Neuron (in vitro differentiated cells): ENCODE data around the gene ACAD11.

ENCODE experiments used
- H2AFZ ChIP-seq: one replicate; pipeline ENCODE4 v1.6.1; 2013; ENCODE audit warnings: low read depth, mild to moderate bottlenecking, inconsistent platforms, low read length, moderate library complexity
- H3K27me3 ChIP-seq: one replicate; pipeline ENCODE4 v1.6.1; 2013; ENCODE audit warnings: low read length; ENCODE audit not compliant: insufficient read depth
- H3K36me3 ChIP-seq: one replicate; pipeline ENCODE4 v1.6.1; 2013; ENCODE audit warnings: low read length; ENCODE audit not compliant: insufficient read depth
- H3K4me1 ChIP-seq: one replicate; pipeline ENCODE4 v1.6.1; 2013; ENCODE audit warnings: low read length; ENCODE audit not compliant: insufficient read depth
- H3K4me3 ChIP-seq: 2 replicates; pipeline ENCODE4 v1.5.1; 2013; ENCODE audit warnings: mild to moderate bottlenecking, low read length, moderate library complexity
- H3K9me3 ChIP-seq: one replicate; pipeline ENCODE4 v1.6.1; 2013; ENCODE audit warnings: low read length

The ACAD11 gene

DNA sequence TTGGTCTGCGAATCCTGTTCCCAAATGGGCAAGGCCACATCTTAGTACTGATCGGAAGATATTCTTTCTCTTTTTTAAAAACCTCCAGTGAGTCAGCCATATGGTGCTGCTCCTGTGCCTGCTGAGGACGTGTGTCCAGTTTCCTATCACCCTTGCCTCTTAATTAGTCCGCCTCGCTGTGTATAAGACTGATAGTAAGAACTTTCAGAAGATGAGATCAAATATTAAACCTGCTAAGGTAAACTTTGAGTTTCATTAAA, 1.1 kb upstream of the ACAD11 start:
- Histone ChIP-seq H3K27me3 (no peaks in the 10 kb centered on the region), H3K9me3 (no peaks in the 10 kb centered on the region), H3K36me3 (peaks cover 5% of the 10 kb centered on the region), H2AFZ (peak overlapping the region; percentile 44), H3K4me1 (peaks cover 17% of the 10 kb centered on the region), H3K4me3 (peak overlapping the region; percentile 68)

DNA sequence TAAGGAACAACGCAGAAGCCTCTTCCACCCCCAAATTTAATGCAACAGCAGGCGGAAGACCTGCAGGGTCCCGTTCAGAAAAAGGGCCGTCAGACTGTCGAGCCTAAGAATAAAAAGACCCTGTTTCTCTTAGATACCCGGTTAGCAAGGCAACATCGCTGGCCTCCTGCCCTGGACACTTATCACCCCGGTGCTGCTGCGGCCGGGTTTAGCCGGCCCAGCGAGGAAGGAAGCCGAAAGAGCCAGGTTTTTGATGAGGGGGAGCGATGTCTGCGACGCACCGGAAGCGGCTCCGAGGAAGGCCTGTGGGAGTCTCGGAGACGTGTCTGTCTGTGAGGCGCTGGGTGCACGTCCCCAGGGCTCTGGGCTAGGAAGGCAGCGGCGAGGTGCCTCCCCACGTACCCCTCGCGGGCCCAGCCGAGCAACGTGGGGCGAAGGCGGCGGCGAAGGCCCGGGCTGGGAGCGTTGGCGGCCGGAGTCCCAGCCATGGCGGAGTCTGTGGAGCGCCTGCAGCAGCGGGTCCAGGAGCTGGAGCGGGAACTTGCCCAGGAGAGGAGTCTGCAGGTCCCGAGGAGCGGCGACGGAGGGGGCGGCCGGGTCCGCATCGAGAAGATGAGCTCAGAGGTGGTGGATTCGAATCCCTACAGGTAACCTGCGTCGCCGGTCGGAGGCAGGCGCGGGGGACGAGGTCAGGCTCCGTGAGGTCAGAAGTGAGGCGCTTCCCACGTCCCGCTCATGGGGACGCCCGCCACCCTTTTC, 622 bp upstream of the ACAD11 start, which contains the start of gene UBA5:
TSS of gene UBA5 (plus strand) at position 278 of the 759 bp plus-strand sequence. CDS start at position 487, 209 bp downstream.
- Histone ChIP-seq H3K9me3 (no peaks in the 10 kb centered on the region), H3K27me3 (no peaks in the 10 kb centered on the region), H3K36me3 (peaks cover 4% of the 10 kb centered on the region), H3K4me3 (peak within 1 kb of the TSS; percentile 68), H3K4me1 (peaks cover 17% of the 10 kb centered on the region), H2AFZ (peak within 1 kb of the TSS; percentile 44)

DNA sequence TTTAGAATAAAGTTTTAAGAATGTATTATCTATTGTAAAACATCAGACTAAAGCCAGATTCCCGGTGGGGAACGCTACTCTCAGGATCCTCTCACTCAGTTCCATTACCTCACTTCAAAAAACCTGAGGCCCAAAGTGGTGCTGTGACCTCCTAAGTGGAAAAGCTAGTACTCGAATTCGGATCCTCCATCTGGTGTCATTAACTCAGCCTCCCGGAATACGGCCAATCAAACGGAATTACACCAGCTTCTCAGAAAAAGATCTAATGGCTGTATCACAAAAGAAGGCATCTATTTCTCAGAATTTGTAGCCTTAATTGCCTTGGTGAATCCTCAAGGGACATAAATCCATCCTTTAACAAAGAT, 627 bp downstream of the ACAD11 start:
- H3K4me3 ChIP-seq, result peak overlapping the region; percentile 68
- H3K4me1 ChIP-seq, result peaks cover 17% of the 10 kb centered on the region
- H2AFZ ChIP-seq, result peak overlapping the region; percentile 44
- no peaks in the 10 kb centered on the region for H3K36me3 ChIP-seq
- no peaks in the 10 kb centered on the region for H3K9me3 ChIP-seq
- H3K27me3 ChIP-seq, result no peaks in the 10 kb centered on the region

DNA sequence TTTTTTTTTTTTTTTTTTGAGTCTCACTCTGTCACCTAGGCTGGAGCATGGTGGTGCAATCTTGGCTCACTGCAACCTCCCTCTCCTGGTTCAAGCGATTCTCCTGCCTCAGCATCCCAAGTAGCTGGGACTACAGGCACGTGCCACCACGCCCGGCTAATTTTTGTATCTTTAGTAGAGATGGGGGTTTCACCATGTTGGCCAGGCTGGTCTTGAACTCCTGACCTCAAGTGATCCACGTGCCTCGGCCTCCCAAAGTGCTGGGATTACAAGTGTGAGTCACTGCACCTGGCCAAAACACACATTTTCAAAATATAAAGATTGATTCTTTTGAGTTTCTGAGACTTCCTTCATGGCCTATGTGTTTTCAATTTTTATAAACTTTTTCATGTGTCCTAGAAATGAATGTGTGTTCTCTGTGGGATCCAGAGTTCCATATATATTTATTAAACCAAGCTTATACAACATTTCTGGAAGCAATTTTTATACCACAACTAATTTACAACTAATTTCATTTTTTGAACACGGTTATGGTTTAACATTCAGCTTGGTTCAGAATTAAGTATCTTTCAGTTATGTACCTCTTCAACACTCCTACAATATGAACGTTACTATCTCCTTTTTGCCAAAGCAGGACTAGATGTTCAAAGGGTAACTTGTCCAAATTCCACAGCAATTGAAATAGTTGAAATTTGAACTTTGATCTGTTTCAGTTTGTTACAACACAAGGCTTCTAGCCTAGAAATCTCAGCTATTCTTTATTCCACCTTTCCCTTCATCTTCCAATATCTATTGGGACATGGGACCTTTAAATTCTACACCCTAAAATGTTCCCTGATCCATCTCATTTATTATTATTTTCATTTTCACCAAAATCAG, 1.5 kb downstream of the ACAD11 start:
- peak overlapping the region; percentile 68 for H3K4me3 ChIP-seq

DNA sequence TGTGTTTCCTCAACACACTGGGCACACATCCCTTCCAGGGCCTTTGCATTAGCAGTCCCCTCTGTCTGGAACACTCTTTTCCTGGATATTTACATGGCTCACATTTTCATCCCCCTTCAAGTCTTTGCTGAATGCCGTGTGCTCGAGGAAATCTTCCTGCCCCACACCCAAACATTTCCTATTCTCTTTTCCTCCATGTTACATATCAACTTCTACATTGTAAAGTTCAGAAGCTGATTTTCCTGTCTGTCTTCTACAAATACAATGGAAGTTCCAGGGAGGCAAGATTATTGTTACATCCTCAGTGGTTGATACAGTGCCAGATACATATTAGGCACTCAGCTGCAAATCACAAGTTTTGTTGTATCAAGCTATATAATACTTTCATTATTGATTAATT, 4.1 kb downstream of the ACAD11 start:
- no peaks in the 10 kb centered on the region for H3K36me3 ChIP-seq
- H3K9me3 ChIP-seq, result no peaks in the 10 kb centered on the region
- no peak overlapping the region for H2AFZ ChIP-seq
- H3K4me3 ChIP-seq, result no peak overlapping the region
- H3K4me1 ChIP-seq, result peaks cover 8% of the 10 kb centered on the region
- no peaks in the 10 kb centered on the region for H3K27me3 ChIP-seq

More for the DNA sequence above, 1.5 kb downstream of the ACAD11 start:
- Histone ChIP-seq H3K36me3 (no peaks in the 10 kb centered on the region), H3K4me1 (peaks cover 17% of the 10 kb centered on the region), H3K9me3 (no peaks in the 10 kb centered on the region), H3K27me3 (no peaks in the 10 kb centered on the region), H2AFZ (no peak overlapping the region)

DNA sequence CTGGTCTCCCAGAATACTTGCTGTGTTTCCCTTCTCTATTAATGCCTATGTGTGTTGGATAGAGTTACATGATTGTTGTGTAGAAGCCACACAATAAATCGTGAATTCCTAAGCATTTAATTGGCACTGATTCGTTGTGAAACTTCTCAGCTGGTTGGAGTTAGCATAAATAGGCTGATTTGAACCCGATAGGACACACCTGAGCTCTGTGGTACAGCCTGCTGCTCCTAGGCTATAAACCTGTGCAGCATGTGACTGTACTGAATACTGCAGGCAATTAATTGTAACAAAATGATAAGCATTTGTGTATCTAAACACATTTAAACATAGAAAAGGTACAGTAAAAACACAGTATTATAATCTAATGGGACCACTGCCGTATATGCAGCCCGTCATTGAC, 4.9 kb downstream of the ACAD11 start:
- Histone ChIP-seq H3K4me3 (no peak overlapping the region), H3K4me1 (peaks cover 8% of the 10 kb centered on the region), H3K9me3 (no peaks in the 10 kb centered on the region), H3K36me3 (no peaks in the 10 kb centered on the region), H3K27me3 (no peaks in the 10 kb centered on the region), H2AFZ (no peak overlapping the region)

DNA sequence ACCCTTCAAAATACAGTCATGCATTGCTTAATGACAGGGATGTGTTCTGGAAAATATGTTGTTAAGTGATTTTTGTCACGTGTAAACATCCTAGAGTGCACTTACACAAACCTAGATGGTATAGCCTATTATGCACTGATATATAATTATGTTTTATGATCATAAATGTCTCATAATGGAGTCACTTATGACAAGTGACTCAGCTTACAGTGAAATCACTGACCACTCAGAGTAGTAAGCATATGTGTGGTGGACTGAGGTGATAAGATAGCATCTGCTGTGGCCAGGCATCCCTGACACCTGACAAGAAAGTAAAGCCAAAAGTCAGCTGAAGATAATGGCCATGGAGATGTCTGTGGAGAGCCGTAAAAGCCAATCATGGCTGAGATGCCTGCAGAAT, 5.4 kb downstream of the ACAD11 start:
- Histone ChIP-seq H3K4me1 (peaks cover 8% of the 10 kb centered on the region), H3K9me3 (no peaks in the 10 kb centered on the region), H2AFZ (no peak overlapping the region), H3K4me3 (no peak overlapping the region), H3K27me3 (no peaks in the 10 kb centered on the region), H3K36me3 (no peaks in the 10 kb centered on the region)

DNA sequence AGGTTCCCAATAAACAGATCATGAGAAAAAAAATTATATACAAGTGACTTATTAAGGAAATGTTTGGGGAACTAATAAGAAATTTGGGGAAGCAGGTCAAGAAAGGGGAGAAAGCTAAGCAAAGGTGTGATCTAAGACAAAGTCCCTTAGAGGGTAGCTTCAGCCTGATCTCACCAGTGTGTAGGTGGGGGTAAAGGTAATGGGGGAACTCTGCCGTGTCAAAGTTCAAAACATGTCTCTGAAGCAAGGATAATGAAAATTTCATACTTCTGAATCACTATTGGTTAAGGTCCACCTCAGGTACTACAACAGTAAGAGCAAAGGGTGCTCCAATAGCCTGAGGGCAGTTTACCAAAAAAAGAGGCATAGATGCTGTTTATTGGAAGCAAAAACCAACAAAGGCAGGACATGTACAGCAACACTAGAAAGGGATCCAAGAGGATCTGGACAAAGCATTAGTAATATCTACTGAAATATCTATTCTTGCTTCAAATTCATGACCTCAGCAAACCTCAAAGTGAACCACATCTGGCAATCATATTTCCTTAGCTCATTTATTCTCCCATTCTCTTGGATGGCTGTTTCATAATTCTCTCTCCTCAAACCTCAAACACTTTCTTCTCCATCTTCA, 6.9 kb downstream of the ACAD11 start:
- Histone ChIP-seq H3K27me3 (no peaks in the 10 kb centered on the region), H3K36me3 (no peaks in the 10 kb centered on the region), H3K4me1 (no peaks in the 10 kb centered on the region), H3K9me3 (no peaks in the 10 kb centered on the region), H3K4me3 (no peak overlapping the region), H2AFZ (no peak overlapping the region)

DNA sequence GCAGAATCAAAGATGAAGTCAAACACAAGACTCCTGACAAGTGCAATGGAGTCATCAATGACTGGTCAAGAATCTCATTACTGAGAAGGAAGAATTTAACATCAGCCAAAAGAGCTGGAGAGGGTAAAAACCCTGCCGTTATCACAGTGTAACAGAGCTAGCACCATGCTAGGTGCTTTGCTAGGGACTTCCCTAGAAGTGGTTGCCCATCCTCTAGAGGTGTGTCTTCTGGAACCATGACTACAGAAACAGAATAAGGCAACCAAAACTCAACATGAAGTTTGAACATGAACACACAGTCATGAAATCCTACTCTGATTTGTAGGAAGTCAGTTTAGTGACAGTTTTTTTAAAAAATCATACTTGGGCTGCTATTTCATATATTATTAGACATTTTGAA, 9.5 kb downstream of the ACAD11 start:
- no peak overlapping the region for H3K4me3 ChIP-seq
- H3K9me3 ChIP-seq, result no peaks in the 10 kb centered on the region

DNA sequence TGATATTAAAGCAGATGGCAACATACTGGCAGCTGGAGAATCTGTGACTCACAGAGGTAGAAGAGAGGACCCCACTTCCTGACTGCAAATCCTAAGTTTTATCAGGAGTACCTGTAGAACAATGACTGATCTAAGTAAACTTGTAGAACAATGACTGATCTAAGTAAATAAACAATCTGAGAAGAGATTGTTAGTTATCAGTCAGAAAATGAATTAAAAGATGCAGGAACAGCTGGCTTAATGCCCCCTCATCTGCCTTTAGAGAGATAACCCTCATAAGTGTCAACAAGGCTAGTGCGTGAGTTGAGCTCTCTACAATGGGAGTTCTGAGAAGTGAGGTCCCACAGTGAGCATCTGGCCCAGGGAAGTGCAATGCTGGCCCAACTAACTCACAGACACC, 14.6 kb downstream of the ACAD11 start:
- Histone ChIP-seq H3K9me3 (no peaks in the 10 kb centered on the region), H3K4me3 (no peak overlapping the region), H3K4me1 (no peaks in the 10 kb centered on the region), H3K36me3 (peaks cover 4% of the 10 kb centered on the region), H3K27me3 (no peaks in the 10 kb centered on the region), H2AFZ (no peak overlapping the region)

More for the DNA sequence above, 9.5 kb downstream of the ACAD11 start:
- Histone ChIP-seq H2AFZ (no peak overlapping the region), H3K36me3 (no peaks in the 10 kb centered on the region), H3K27me3 (no peaks in the 10 kb centered on the region), H3K4me1 (no peaks in the 10 kb centered on the region)

DNA sequence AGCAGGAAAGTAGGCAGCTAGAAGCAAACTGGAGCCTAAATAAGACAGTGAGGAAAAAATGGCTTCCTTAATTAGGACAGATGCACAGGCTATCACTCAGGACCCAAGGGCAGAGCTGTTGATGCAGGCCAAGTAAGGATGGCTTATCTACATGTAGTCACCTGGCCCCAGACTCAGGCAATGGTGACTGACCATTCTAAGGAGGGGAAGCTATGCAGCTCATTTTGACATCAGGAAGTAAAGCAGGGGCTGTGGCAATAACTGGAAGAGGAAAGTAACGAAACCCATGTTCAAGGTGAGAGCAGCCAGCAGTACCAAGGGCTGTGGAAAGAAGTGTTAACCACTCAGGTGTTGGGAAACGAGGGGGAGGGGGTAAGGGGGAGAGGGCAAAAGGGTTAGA, 16.2 kb downstream of the ACAD11 start:
- Histone ChIP-seq H3K27me3 (no peaks in the 10 kb centered on the region), H3K36me3 (peaks cover 14% of the 10 kb centered on the region), H3K9me3 (no peaks in the 10 kb centered on the region), H2AFZ (no peak overlapping the region), H3K4me1 (no peaks in the 10 kb centered on the region), H3K4me3 (no peak overlapping the region)

DNA sequence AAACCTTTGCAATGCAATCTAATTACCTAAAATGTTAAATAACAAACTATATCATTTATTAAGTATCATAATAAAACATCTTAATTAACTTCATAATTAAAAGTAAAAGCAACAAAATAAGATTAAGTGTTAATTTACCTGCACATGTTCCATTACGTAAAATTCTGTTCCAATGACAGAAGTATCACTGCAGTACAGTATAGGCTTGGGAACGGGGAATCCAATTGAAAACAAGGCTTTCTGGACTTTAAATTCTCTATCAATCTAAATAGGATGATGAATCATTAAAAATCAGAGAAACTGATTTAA, 17.1 kb downstream of the ACAD11 start:
- H3K4me1 ChIP-seq, result no peaks in the 10 kb centered on the region
- no peak overlapping the region for H2AFZ ChIP-seq
- no peaks in the 10 kb centered on the region for H3K27me3 ChIP-seq
- no peak overlapping the region for H3K4me3 ChIP-seq
- peaks cover 21% of the 10 kb centered on the region for H3K36me3 ChIP-seq
- H3K9me3 ChIP-seq, result no peaks in the 10 kb centered on the region

DNA sequence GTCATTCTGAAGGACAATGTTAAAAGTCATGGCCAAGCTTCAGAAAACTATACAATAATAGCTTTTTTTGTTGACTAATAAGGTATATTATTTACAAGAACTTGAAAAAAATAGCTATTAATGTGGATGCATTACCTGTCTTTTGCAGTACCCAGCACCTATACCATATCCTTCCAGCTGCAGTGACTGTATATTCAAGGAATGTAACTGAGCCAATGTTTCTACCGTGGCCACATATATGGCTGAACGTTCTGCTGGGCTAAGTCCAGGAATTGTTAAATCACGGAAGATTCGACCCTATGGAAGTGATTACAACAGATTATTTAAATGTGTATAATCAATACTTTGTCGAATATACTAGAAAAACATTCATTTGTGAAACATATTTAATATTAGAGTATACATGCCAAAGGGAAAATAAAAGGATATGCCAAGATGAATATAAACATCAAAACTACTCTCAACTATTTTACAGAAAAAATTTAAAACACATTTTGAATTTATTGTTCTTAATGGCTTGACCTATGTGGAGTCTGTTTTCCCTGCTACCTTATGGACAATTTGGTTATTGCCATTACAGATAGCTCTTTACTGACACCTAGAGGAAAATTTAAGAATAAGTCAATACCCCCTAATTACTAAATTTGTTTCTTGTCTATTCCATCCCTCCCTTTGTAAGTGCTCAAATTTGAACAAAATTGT, 17.6 kb downstream of the ACAD11 start:
- peaks cover 25% of the 10 kb centered on the region for H3K36me3 ChIP-seq
- no peaks in the 10 kb centered on the region for H3K27me3 ChIP-seq
- H3K4me1 ChIP-seq, result no peaks in the 10 kb centered on the region
- no peaks in the 10 kb centered on the region for H3K9me3 ChIP-seq
- H3K4me3 ChIP-seq, result no peak overlapping the region
- no peak overlapping the region for H2AFZ ChIP-seq
